ENCODE results near the gene SLC6A9.

- TF ChIP-seq, protein P1, sequence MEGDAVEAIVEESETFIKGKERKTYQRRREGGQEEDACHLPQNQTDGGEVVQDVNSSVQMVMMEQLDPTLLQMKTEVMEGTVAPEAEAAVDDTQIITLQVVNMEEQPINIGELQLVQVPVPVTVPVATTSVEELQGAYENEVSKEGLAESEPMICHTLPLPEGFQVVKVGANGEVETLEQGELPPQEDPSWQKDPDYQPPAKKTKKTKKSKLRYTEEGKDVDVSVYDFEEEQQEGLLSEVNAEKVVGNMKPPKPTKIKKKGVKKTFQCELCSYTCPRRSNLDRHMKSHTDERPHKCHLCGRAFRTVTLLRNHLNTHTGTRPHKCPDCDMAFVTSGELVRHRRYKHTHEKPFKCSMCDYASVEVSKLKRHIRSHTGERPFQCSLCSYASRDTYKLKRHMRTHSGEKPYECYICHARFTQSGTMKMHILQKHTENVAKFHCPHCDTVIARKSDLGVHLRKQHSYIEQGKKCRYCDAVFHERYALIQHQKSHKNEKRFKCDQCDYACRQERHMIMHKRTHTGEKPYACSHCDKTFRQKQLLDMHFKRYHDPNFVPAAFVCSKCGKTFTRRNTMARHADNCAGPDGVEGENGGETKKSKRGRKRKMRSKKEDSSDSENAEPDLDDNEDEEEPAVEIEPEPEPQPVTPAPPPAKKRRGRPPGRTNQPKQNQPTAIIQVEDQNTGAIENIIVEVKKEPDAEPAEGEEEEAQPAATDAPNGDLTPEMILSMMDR (IDR thresholded peaks at IDR 0.05) = no peak
- TF ChIP-seq POLR2AphosphoS5 (IDR thresholded peaks at IDR 0.05; ENCODE audit: low read depth, low read length) = no peak
- TF ChIP-seq, protein P2, sequence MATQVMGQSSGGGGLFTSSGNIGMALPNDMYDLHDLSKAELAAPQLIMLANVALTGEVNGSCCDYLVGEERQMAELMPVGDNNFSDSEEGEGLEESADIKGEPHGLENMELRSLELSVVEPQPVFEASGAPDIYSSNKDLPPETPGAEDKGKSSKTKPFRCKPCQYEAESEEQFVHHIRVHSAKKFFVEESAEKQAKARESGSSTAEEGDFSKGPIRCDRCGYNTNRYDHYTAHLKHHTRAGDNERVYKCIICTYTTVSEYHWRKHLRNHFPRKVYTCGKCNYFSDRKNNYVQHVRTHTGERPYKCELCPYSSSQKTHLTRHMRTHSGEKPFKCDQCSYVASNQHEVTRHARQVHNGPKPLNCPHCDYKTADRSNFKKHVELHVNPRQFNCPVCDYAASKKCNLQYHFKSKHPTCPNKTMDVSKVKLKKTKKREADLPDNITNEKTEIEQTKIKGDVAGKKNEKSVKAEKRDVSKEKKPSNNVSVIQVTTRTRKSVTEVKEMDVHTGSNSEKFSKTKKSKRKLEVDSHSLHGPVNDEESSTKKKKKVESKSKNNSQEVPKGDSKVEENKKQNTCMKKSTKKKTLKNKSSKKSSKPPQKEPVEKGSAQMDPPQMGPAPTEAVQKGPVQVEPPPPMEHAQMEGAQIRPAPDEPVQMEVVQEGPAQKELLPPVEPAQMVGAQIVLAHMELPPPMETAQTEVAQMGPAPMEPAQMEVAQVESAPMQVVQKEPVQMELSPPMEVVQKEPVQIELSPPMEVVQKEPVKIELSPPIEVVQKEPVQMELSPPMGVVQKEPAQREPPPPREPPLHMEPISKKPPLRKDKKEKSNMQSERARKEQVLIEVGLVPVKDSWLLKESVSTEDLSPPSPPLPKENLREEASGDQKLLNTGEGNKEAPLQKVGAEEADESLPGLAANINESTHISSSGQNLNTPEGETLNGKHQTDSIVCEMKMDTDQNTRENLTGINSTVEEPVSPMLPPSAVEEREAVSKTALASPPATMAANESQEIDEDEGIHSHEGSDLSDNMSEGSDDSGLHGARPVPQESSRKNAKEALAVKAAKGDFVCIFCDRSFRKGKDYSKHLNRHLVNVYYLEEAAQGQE (IDR thresholded peaks at IDR 0.05; ENCODE audit: insufficient read depth in 1 of 2, low read depth in 2 of 2, low read length in 1 of 2) = no peak
- TF ChIP-seq TCF7L2 (IDR thresholded peaks at IDR 0.05; ENCODE audit: low read depth, low read length) = no peak
- no peak for TF ChIP-seq SIN3A (IDR thresholded peaks at IDR 0.05; ENCODE audit: borderline replicate concordance, insufficient read depth, low read depth, low read length)
These were observed 55.2 kb downstream of the SLC6A9 start for GRCh38 chr1:43976045-43976444.

Measured in Panc1 (cell line).